HG03442 (cell line): ENCODE results near the gene HES4.
"Not testable (repeated sequence)": the region's sequence is repeated elsewhere in the genome, so short reads cannot be mapped to it uniquely, and the experiment has no call there.

Experiments used
- ATAC-seq: cut with Tn5 transposase; IDR thresholded peaks from one replicate; pipeline ENCODE4 v1.9.1; 2021; ENCODE audit warnings: mild to moderate bottlenecking, moderate library complexity; ENCODE audit not compliant: unreplicated experiment

Gene HES4

DNA sequence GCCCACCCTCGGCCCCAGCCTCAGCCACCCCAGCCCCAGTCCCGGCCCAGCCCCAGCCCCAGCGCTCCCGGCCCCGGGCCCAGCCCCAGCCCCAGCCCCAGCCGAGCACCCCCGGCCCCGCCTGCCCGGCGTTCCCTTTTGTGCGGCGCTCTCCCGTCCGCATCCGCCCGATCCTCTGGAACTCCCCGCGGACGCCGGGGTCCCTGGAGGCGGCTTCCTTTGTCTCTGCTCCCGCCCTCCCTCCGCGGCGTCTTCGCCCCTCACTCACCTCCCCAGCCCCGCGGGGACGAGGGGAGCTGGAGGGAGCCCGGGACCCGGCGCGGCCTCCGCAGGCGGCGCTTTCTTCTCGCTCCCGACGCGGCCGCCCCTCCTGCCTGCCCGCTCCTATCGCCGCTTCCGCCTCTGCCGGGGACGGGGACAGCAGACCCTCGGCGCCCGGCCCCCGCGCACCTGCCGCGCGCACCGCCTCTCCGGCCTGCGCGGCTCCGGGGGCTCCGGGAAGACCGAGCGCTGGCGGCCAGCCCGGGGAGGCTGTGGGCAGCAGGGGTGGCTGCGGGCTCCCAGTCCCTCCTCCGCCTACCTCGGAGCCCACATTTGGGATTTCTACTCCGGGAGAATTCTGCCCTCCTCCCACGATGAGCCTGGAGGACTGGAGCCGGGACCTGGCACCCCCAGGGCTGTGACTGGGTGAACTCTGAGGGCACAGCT, 34.0 kb upstream of the HES4 start:
- no peak for ATAC-seq

GRCh38 chr1:1033009-1033587, 33.2 kb upstream of the HES4 start:
- peak; percentile 80 for ATAC-seq

- no peak for ATAC-seq
Measured at GRCh38 chr1:1032424-1032823, 32.5 kb upstream of the HES4 start.

DNA sequence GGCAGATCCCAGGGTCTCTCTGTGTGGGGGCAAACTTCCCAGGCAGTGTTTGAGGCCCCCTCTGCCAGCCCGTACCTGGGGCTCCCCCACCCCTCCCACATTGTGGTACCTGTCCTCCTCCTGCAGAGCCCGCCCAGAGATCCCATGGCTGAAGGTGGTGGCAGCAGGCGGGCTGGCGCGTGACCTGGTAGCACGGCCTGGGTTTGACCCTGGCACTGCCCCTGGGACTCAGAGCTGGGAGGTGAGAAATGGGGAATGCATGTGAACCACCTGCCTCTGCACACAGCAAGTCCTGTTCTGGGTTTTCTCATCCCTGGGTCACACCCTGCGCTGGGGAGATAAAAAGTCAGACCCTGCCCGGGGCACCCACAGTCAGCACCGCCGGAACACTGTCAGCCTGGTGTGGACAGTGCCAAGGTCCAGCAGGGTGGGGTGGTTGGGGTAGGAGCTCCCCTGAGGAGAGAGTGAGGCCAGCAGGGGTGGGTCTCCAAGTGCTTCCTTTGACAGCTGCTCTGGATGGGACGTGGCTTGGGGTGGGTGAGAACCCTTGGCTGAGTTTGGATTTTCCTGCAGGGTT, 31.9 kb upstream of the HES4 start:
- ATAC-seq = no peak

- ATAC-seq = not testable (repeated sequence)
Measured at GRCh38 chr1:1030867-1031658, 31.2 kb upstream of the HES4 start.

DNA sequence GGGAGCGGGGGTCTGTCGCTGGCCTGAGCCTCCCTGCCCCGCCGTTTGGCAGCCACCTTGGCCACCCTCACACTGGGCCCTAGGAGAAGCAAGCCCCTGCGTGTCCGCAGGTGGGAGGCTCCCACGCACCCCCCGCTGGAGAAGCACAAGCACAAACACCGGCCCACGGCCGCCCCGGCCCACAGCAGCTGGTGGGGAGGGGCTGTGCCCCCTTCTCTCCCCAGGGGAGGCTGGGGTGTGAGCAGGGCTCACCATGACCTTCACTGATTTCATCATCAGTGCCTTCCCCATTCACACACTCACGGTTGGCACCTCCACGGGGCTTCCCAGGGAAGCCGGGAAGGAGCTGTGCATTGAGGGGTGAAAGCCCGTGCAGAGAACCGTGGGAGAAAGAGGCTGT, 27.9 kb upstream of the HES4 start:
- ATAC-seq = no peak

DNA sequence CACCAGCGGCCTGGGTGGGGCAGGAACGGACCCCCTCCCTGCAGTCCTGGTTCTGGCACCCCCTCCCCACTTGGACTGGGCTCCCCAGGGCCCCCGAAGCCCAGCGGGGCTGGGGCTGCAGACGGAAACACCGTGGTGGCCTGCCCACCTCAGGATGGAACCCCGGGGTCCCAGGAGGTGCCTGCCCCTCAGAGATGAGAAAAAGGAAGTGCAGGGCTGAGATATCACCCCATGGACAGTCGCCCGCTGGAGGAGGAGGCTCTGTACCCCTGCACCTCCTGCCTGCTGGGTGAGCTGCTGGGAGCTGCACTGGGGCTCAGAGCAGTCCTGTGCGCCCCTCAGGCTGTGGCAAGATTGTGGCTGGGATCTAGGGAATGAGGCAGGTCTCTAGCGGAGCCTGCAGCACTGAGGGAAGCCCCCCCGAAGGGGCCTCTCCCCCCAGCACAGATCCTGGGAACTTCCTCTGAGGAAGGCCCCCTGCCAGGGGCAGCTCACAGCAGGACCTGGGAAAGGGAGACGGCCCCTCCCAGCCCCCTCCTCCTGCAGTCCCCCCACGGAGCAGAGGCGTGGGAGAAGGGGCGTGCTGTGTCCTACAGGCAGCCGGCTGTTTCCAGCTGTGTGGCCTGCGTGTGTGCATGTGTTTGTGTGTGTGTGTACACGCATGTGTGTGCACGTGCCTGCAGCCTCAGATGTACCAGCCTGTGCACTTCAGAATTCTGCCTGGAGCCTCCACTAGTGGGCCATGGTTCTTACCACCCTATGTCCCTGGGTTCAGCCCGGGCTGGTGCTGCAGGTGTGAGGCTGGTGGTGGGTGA, 26.9 kb upstream of the HES4 start:
- no peak for ATAC-seq

DNA sequence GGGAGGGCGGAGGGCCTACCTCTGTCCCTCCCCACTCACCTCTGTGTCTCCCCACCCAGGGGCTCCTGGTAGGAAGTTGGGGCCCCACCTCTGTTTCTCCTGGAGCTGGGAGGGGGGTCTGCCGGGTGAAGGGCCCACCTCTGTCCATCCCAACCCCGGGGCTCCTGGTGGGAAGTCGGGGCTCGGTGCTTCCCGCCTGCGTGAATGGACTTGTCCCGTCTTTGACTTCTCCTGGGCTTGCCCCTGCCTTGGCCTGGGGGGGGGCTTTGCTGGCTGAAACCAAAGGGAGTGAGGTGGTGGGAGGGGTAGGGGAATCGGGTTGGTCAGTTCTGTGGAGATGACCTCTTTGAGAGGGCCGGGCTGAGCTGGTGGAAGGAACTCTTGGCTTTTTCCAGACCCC, 25.8 kb upstream of the HES4 start:
- ATAC-seq = no peak

GRCh38 chr1:1024771-1025699, 25.1 kb upstream of the HES4 start:
- ATAC-seq = no peak

GRCh38 chr1:1024149-1024770, 24.4 kb upstream of the HES4 start:
- no peak for ATAC-seq

DNA sequence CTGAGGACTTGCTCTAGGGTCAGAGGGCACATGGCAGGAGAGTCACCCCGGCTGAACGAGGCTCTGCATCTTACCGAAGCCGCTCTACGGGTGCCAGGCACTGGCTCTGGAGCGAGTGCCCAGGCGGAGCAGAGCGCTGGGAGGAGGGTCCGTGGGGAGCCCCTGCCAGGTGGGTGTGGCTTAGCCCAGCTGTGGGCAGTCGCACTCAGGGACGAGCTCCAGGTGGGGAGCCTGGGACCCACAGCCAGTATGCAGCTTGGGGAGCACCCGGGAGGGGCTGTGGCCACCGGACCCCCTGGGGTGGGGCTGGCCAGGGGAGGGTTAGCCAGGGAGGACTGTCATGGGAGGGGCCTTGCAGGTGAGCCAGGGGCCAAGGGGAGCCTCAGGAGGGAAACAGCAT, 23.8 kb upstream of the HES4 start:
- ATAC-seq = no peak

- ATAC-seq = no peak
Measured at GRCh38 chr1:1022302-1023009, 22.6 kb upstream of the HES4 start.

DNA sequence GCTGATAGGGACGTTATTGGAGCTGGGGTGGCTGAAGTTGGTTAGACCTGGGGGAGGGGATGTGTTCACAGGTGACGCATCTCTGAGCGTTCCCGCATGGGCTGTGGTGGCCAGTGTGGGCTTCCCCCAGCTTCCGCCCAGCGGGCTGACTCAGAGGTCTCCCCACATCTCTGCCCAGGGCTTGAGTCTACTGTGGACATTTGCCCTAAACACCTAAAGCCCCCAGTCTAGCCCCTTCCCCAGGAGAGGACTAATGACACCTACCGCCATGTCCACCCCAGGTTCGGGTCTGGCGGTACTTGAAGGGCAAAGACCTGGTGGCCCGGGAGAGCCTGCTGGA, 22.0 kb upstream of the HES4 start:
- no peak for ATAC-seq

- no peak for ATAC-seq
Measured at GRCh38 chr1:1021010-1021919, 21.4 kb upstream of the HES4 start.

DNA sequence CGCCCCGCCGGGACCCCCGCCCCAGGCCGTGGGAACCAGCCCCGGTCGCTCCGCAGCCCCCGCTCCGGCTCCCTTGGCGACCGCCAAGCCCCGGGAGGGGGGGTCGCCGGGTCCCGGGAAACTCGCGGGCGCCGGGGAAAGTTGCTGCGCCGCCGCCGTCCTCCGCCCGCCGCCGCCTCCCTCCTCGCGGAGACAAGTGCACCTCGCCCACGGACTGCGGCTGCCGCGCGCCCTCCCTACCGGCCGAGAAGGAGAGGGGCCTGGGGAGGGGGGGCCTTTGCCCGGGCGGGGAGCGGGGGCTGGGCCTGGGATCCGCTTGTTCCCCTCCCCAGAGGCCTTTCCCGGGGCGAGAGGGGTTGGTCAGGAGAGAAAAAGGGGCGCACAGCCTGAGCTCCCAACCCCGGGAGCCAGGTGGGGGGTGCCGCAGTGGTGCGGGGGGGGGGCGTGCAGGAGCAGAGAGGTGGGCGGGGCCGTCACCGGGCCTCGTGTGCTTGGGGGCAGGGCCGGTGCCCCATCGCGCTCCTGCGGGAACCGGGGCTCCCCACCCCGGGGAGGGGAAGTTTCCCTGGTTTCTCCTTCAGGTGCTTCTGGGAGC, 20.6 kb upstream of the HES4 start:
- ATAC-seq = peak; percentile 11

GRCh38 chr1:1020000-1020404, 20.1 kb upstream of the HES4 start, which contains the start of gene AGRN:
TSS of gene AGRN (plus strand) at chr1:1020120. CDS start at chr1:1020173, 53 bp downstream.
- peak; percentile 28 for ATAC-seq
